ENCODE measurements around the gene SNRPD3.
"Not testable (repeated sequence)": the region's sequence is repeated elsewhere in the genome, so short reads cannot be mapped to it uniquely, and the experiment has no call there.

The SNRPD3 gene

DNA sequence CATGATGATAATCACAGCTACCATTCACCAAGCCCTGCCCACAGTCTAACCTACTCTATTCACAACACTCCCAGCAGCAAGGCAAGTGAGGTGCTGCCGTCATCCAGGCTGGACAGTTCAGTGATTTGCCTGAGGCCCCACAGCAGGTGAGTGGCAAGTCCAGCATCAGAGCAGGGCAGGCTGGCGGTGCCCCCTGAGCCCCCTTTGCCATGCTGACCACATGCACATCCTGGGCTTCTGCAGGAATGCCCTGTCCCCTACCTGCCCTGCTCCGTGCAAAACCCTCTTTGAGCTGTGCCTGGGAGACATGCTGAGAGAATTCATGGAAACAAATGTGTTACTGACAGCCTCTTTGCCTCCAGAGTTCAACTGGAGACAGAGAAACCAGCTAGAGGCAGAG is 54.1 kb downstream of the SNRPD3 start:
- DNase-seq (ENCODE audit: low read depth, low spot score) = not testable (repeated sequence)

DNA sequence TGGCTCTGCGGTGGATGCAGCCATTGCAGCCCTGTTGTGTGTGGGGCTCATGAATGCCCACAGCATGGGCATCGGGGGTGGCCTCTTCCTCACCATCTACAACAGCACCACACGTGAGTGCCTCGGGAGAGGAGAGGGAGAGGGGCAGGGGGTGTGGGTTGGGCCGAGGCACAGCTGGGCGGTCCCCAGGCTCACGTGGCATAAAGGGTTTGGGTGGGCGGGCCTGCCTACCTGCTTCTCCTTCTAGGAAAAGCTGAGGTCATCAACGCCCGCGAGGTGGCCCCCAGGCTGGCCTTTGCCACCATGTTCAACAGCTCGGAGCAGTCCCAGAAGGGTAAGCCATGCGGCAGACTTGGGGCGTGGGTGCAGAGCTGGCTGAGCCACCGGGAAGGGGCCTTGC is 59.0 kb downstream of the SNRPD3 start:
- DNase-seq (ENCODE audit: low read depth, low spot score) = not testable (repeated sequence)

DNA sequence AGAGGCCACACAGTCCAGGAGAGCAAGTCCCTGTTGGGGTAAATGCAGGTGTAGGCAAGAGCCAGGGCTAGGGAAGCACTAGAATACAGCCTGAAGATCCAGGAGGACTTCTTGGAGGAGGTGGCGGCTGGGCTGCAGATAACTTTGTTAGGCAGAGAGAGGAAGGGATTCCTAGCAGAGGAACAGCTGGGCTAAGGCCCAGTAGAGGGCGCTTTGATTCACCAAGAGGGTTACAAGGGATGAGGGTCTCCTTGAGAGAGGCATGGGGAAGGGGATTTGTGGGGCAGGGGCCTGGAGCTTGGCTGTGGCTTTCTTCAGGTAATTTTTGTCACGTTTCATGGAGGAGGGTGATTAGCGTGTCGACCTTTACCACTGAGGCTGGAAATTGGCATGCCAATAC is 65.4 kb downstream of the SNRPD3 start:
- not testable (repeated sequence) for DNase-seq (ENCODE audit: low read depth, low spot score)

- not testable (repeated sequence) for DNase-seq (ENCODE audit: low read depth, low spot score)
These were observed 66.8 kb downstream of the SNRPD3 start for GRCh38 chr22:24622596-24622995.

Measured in brain pericyte (primary cell).